Keratinocyte (primary cell): ENCODE results near the gene SPTBN1.

ENCODE experiments used
- EZH2 ChIP-seq: IDR thresholded peaks from one replicate; pipeline ENCODE4 v1.6.1; 2012; ENCODE audit warnings: inconsistent platforms, mild to moderate bottlenecking, low read length, moderate library complexity
- TF ChIP-seq, protein P1 (sequence below), 3 experiments: IDR thresholded peaks in 1 of 3; conservative IDR thresholded peaks in 1 of 3; optimal IDR thresholded peaks in 1 of 3; 2 replicates in 2 of 3; 3 replicates in 1 of 3; pipeline versions ENCODE3 to v1.5.1; 2011; ENCODE audit warnings: low read length in 3 of 3, mild to moderate bottlenecking in 3 of 3, moderate library complexity in 2 of 3, control low read depth in 1 of 3, inconsistent platforms in 1 of 3; ENCODE audit not compliant: insufficient read depth in 2 of 3; ENCODE audit errors: extremely low read depth in 1 of 3

DNA sequence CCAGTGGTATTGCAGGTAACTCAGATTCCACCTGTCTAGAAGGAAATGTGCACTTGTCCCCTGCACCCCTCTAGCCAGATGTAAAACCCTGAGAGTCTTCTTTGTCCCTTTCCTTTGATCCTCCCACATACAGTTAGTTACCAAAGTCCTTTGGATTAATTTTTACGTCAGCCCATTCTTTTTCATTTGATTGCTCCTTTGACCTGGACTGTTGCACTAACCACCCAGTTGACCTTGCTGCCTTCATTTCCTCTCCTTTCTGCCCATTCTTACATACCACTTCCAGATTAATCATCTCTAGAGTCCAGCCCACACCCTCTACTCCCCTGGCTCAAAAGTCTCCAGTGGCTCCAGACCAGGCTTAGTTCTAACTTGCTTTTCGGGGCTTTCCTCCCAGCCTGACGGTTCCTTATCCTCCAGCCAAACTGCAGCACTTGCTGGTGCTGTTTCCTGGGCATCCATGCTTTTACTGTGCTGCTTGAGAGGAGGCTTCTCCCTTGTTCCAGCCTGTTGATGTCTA is 99.3 kb downstream of the SPTBN1 start:
- TF ChIP-seq, protein P1, sequence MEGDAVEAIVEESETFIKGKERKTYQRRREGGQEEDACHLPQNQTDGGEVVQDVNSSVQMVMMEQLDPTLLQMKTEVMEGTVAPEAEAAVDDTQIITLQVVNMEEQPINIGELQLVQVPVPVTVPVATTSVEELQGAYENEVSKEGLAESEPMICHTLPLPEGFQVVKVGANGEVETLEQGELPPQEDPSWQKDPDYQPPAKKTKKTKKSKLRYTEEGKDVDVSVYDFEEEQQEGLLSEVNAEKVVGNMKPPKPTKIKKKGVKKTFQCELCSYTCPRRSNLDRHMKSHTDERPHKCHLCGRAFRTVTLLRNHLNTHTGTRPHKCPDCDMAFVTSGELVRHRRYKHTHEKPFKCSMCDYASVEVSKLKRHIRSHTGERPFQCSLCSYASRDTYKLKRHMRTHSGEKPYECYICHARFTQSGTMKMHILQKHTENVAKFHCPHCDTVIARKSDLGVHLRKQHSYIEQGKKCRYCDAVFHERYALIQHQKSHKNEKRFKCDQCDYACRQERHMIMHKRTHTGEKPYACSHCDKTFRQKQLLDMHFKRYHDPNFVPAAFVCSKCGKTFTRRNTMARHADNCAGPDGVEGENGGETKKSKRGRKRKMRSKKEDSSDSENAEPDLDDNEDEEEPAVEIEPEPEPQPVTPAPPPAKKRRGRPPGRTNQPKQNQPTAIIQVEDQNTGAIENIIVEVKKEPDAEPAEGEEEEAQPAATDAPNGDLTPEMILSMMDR (optimal IDR thresholded peaks at IDR 0.05 in 1 of 3, IDR thresholded peaks at IDR 0.05 in 1 of 3, conservative IDR thresholded peaks at IDR 0.05 in 1 of 3; ENCODE audit: extremely low read depth in 1 of 3, insufficient read depth in 2 of 3, low read length in 3 of 3): no peak
- TF ChIP-seq EZH2: no peak
